ENCODE measurements around the gene PPFIA3. TPM values are rescaled to one million over a fixed set of nuclear protein-coding genes. Genes with fewer than 3 reads are reported as not detected.
A peak's percentile ranks its signal among the peaks of the same experiment; 100 is the strongest.
"Not testable (repeated sequence)": the region's sequence is repeated elsewhere in the genome, so short reads cannot be mapped to it uniquely, and the experiment has no call there.

PPFIA3 gene
- 3.4 and 3.6 TPM in 2 replicates for total RNA-seq (2014; rRNA removed; shearing (Covaris generic))

DNA sequence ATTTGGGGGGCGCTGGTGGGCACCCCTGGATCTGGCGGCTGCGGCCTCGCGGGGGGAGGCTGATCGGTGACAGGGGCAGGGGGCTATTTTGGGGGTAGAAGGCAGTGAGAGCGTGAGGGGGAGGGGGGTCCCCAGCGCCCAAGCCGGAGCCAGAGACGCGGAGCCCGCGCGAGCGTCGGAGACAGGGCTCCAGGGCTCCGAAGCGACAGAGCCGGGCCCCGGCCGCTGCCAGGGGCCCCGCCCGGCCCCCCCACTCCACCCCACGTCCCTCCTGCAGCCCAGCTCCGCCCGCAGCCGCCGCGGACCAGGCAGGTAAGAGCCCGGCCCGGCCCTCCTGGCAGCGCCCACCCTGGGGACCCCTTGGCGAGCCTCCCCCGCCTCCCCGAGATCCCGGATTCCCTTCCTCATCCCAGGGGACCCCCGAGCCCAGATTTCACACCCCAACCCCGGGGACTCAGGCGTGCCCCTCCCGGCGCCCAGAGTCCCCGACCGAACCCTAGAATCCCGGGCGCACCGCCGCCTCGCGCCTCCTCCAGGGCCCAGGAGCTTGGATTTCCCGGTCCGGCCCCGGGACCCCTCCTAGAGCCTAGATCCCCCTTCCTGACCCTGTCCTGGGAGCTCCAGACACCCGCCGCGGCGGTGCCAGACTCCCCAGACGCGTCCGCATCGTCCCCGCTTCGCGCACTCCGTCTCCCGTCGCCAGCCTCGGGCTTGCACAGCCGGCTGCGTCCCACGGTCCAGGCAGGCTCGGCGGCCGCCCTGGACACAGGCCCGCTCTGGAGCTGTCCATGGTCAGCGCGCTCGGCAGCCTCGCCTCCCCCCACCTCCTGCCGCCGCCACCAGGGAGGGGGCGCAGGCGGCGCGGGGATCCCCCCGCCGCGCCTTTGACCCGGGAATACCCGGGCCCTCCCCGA, at the start of gene PPFIA3:
Gene PPFIA3, plus strand, starts transcription at position 134 of the 914 bp plus-strand sequence. CDS start 8,330 bp downstream, outside the sequence.
- Histone ChIP-seq H3K9me3 (replicated peaks) (no peaks in the 10 kb centered on the region), H3K27me3 (replicated peaks) (peaks cover 8% of the 10 kb centered on the region), H3K27ac (peak within 1 kb of the TSS; percentile 76), H3K4me1 (replicated peaks) (peaks cover 31% of the 10 kb centered on the region), H3K36me3 (peaks cover 5% of the 10 kb centered on the region), H3K4me3 (peak within 1 kb of the TSS; percentile 58)
- peak; percentile 54 to 71 for DNase-seq (ENCODE audit: low read depth in 1 of 2, low spot score in 2 of 2)

GRCh38 chr19:49070416-49070815, 48.9 kb upstream of the PPFIA3 start:
- H3K4me3 ChIP-seq, result no peak overlapping the region
- no peak for DNase-seq (ENCODE audit: low read depth in 1 of 2, low spot score in 2 of 2)
- H3K9me3 ChIP-seq (replicated peaks), result peaks cover 13% of the 10 kb centered on the region
- peaks cover 5% of the 10 kb centered on the region for H3K4me1 ChIP-seq (replicated peaks)
- no peaks in the 10 kb centered on the region for H3K36me3 ChIP-seq
- no peak overlapping the region for H3K27ac ChIP-seq
- H3K27me3 ChIP-seq (replicated peaks), result peaks cover 30% of the 10 kb centered on the region

DNA sequence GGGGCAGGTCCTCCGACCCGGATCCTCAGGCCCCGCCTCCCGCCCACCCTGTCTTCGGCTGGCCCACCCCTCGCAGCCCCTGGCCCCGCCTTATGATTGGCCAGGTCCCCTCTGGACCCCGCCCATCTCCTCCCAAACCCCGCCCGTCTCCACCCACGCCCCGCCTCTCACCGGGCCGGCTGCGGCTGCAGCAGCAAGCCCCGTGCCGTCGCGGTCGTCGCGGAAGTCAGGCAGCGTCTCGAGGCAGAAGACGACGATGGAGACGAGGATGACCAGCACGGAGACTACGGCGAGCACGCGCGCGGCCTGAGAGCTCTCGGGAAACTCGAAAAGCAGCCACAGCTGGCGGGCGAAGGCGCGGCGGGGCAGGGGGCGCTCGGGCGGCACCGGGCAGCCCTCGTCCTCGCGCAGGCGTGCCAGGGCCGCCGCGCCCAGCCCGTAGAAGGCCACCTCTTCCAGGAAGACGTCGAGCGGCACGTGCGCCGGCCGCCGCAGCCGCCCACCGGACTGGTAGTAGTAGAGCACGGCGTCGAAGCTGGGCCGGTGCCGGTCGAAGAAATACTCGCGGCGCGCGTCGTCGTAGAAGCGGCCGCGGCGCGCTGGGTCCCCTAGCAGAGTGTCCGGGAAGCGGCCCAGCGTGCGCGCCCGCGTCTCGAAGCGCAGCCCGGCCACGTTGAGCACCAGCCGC, 47.3 kb upstream of the PPFIA3 start:
- no peak overlapping the region for H3K4me3 ChIP-seq
- peaks cover 5% of the 10 kb centered on the region for H3K4me1 ChIP-seq (replicated peaks)
- H3K27ac ChIP-seq, result no peak overlapping the region
- peaks cover 25% of the 10 kb centered on the region for H3K27me3 ChIP-seq (replicated peaks)
- H3K36me3 ChIP-seq, result no peaks in the 10 kb centered on the region
- peaks cover 13% of the 10 kb centered on the region for H3K9me3 ChIP-seq (replicated peaks)
- DNase-seq (ENCODE audit: low read depth in 1 of 2, low spot score in 2 of 2), result no peak

DNA sequence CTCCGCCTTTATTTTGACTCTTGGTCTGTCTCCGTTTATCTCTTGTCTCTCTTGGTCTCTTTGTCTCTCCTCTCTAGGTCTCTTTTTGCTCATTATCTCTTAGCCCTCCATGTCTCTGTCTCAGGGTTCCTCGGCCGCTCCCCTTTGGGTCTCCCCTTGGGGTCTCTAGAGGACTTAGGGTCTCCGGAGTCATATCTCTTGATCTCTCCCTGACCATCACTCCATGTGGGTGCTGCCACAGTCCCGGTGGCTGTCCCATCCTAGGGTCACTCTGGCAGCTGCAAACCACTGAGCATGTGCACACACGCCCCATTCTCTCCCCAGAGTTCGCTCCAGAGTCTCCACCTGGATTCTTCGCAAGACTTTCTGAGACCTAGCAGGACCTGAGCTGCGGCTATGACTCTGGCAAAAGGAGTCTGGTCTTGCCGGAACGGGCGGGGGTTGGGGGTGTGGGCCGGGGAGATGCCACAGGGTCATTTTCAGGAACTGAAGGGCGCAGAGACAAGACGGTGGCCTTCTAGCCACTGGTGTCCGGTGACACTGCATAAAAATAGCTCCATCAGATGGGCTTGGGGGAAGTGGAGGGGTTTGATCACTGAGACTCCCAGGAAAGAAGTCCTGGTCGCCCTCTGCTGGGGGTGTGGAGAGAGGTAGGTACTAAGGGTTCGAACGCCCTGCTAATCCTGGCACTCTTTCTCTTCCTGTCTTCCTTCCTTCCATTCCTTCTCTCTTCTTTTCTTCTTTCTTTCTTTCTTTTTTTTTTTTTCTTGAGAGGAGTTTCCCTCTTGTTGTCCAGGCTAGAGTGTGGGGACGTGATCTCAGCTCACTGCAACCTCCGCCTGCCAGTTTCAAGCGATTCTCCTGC, 45.6 kb upstream of the PPFIA3 start:
- Histone ChIP-seq H3K4me1 (replicated peaks) (peaks cover 5% of the 10 kb centered on the region), H3K9me3 (replicated peaks) (peaks cover 12% of the 10 kb centered on the region), H3K27ac (no peak overlapping the region), H3K36me3 (no peaks in the 10 kb centered on the region), H3K4me3 (no peak overlapping the region), H3K27me3 (replicated peaks) (peaks cover 22% of the 10 kb centered on the region)
- DNase-seq (ENCODE audit: low read depth in 1 of 2, low spot score in 2 of 2), result peak in 1 of 2 experiments; percentile 22

- H3K9me3 ChIP-seq (replicated peaks); H3K27ac ChIP-seq; H3K4me3 ChIP-seq; H3K4me1 ChIP-seq (replicated peaks); H3K36me3 ChIP-seq: not testable (repeated sequence)
- peaks cover 22% of the 10 kb centered on the region for H3K27me3 ChIP-seq (replicated peaks)
- DNase-seq (ENCODE audit: low read depth in 1 of 2, low spot score in 2 of 2), result peak; percentile 50 to 72
Observed at GRCh38 chr19:49074869-49075268, 44.5 kb upstream of the PPFIA3 start.

- Histone ChIP-seq H3K27me3 (replicated peaks) (no peaks in the 10 kb centered on the region), H3K36me3 (peaks cover 1% of the 10 kb centered on the region), H3K4me1 (replicated peaks) (peaks cover 4% of the 10 kb centered on the region), H3K27ac (no peak overlapping the region), H3K4me3 (no peak overlapping the region), H3K9me3 (replicated peaks) (no peaks in the 10 kb centered on the region)
- DNase-seq (ENCODE audit: low read depth in 1 of 2, low spot score in 2 of 2), result no peak
Observed at GRCh38 chr19:49080392-49080791, 39.0 kb upstream of the PPFIA3 start.

GRCh38 chr19:49081273-49081672, 38.1 kb upstream of the PPFIA3 start:
- Histone ChIP-seq H3K4me3 (no peak overlapping the region), H3K27me3 (replicated peaks) (no peaks in the 10 kb centered on the region), H3K4me1 (replicated peaks) (peaks cover 5% of the 10 kb centered on the region), H3K36me3 (peaks cover 10% of the 10 kb centered on the region), H3K9me3 (replicated peaks) (no peaks in the 10 kb centered on the region), H3K27ac (no peak overlapping the region)
- no peak for DNase-seq (ENCODE audit: low read depth in 1 of 2, low spot score in 2 of 2)

DNA sequence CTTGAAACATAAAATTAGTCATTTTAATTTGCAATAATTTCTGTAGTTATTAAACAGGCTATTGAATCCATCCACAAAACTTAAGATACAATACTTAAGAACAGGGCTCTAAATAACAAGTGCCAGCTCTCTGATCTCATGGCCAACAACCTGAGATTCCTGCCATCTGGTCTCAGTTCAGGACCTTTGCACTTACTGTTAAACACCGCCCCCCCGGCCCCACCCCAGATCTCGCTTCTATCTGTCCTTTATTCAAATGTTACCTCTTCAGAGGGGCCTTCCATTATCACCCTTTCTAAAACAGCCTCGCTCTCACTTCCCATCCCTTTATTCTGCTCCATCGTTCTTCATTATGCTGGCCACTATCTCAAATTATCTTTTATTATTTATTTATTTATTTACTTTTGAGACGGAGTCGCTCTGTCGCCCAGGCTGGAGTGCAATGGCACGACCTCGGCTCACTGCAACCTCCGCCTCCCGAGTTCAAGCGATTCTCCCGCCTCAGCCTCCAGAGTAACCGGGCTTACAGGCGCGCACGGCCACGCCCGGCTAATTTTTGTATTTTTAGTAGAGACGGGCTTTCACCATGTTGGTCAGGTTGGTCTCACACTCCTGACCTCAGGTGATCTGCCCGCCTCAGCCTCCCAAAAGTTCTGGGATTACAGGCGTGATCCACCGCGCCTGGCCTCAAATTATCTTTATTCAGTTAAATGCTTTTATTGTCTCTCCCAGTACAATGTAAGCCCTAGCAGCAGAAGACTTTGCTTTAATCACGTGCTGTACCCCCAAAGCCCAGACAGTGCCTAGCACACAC, 34.9 kb upstream of the PPFIA3 start:
- H3K9me3 ChIP-seq (replicated peaks), result no peaks in the 10 kb centered on the region
- peaks cover 39% of the 10 kb centered on the region for H3K36me3 ChIP-seq
- peak overlapping the region; percentile 81 for H3K4me3 ChIP-seq
- DNase-seq (ENCODE audit: low read depth in 1 of 2, low spot score in 2 of 2), result no peak
- H3K27ac ChIP-seq, result peak overlapping the region; percentile 11; the same call in 1 of the 2 replicates
- no peaks in the 10 kb centered on the region for H3K27me3 ChIP-seq (replicated peaks)
- peaks cover 15% of the 10 kb centered on the region for H3K4me1 ChIP-seq (replicated peaks)

DNA sequence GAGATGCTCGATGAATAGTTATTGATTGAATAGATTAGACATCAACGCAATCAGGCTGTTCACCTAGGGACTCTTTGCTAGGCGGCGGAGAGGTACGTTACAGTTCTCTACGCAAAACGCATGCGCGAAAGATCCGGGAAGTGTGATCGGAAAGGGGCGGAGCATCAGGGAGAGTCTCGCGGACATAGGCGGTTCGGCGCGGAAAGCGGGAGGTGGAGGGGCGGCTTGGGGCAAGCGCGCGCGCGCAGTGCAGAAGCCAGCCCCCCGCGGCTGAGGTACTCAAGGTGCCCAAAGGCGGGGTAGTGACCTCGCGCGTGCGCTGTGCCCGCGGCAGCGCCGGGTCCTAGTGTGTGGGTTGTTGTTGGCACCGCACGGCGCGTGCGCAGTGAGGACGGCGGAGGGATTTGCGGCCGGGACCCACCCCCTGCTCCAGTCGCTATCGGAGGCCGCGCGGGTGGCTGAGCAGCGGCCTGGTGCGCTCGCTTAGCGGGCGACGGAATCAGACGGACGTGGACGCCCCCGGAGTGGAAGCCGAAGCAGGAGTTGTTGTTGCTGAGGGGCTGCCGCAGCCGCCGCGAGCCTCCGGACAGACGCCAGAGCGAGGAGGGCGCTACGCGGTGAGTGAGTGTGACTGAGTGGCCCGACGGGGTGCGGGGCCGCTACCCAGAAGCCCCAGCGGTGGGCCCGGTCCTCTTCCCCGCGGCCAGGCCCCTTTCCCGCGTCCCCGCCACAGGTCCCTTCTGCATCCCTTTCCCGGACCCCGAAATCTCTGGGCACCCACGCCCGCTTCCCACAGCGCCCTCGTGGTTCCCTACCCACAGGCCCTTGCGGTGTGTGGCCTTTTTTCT, 34.1 kb upstream of the PPFIA3 start, which contains the start of gene SNRNP70:
Gene SNRNP70, plus strand, starts transcription at position 432 of the 848 bp plus-strand sequence. CDS start 964 bp downstream, outside the sequence.
- Histone ChIP-seq H3K9me3 (replicated peaks) (no peaks in the 10 kb centered on the region), H3K36me3 (peaks cover 45% of the 10 kb centered on the region), H3K4me1 (replicated peaks) (peaks cover 15% of the 10 kb centered on the region), H3K27me3 (replicated peaks) (no peaks in the 10 kb centered on the region), H3K4me3 (peak within 1 kb of the TSS; percentile 81), H3K27ac (peak within 1 kb of the TSS; percentile 53)
- DNase-seq (ENCODE audit: low read depth in 1 of 2, low spot score in 2 of 2), result peak; percentile 99 to 100

GRCh38 chr19:49085868-49086232, 33.5 kb upstream of the PPFIA3 start:
- Histone ChIP-seq H3K36me3 (peaks cover 51% of the 10 kb centered on the region), H3K4me3 (peak overlapping the region; percentile 81), H3K9me3 (replicated peaks) (no peaks in the 10 kb centered on the region), H3K4me1 (replicated peaks) (peaks cover 15% of the 10 kb centered on the region), H3K27ac (peak overlapping the region; percentile 53), H3K27me3 (replicated peaks) (no peaks in the 10 kb centered on the region)
- no peak for DNase-seq (ENCODE audit: low read depth in 1 of 2, low spot score in 2 of 2)

GRCh38 chr19:49086296-49086695, 33.0 kb upstream of the PPFIA3 start:
- Histone ChIP-seq H3K4me1 (replicated peaks) (peaks cover 15% of the 10 kb centered on the region), H3K27ac (no peak overlapping the region; the same call in 1 of the 2 replicates), H3K4me3 (peak overlapping the region; percentile 81), H3K36me3 (peaks cover 56% of the 10 kb centered on the region), H3K27me3 (replicated peaks) (no peaks in the 10 kb centered on the region), H3K9me3 (replicated peaks) (no peaks in the 10 kb centered on the region)
- DNase-seq (ENCODE audit: low read depth in 1 of 2, low spot score in 2 of 2), result no peak

Measured in SJSA1 (cell line).